ENCODE results near the gene SLC13A5. TPM values are rescaled to one million over a fixed set of nuclear protein-coding genes. Genes with fewer than 3 reads are reported as not detected.
"Not testable (repeated sequence)": the region's sequence is repeated elsewhere in the genome, so short reads cannot be mapped to it uniquely, and the experiment has no call there.

Gene SLC13A5
- total RNA-seq, 4 donors from 2014 or later, result not detected

DNA sequence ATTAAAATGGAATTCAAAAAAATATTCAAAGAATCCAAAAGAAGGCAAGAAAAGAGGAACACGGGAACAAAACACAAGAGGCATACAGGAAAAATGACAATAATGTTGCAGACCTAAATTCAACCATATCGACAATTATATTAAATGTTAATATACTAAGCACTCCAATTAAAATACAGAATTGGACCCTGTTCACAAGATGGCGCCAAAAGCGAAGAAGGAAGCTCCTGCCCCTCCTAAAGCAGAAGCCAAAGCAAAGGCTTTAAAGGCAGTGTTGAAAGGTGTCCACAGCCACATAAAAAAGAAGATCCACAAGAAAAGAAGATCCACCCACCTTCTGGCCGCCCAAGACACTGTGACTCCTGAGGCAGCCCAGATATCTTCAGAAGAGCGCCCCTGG is 36.4 kb upstream of the SLC13A5 start:
- Histone ChIP-seq H3K27ac (no peak overlapping the region), H3K4me1 (peaks cover 0 to 25% (median 17%) of the 10 kb centered on the region in 4 donors), H3K27me3 (no peaks in the 10 kb centered on the region), H3K36me3 (no peaks in the 10 kb centered on the region), H3K9me3 (no peaks in the 10 kb centered on the region), H3K4me3 (no peak overlapping the region)
- 81 to 90% methylated on average over 6 of the region's 6 CpGs for WGBS, 2 donors
- no peak for DNase-seq (ENCODE audit: low spot score in 2 of 2)
- TF ChIP-seq POLR2A (IDR thresholded peaks at IDR 0.05) (no peak), EP300 (IDR thresholded peaks at IDR 0.05) (no peak)
- TF ChIP-seq, protein P1, sequence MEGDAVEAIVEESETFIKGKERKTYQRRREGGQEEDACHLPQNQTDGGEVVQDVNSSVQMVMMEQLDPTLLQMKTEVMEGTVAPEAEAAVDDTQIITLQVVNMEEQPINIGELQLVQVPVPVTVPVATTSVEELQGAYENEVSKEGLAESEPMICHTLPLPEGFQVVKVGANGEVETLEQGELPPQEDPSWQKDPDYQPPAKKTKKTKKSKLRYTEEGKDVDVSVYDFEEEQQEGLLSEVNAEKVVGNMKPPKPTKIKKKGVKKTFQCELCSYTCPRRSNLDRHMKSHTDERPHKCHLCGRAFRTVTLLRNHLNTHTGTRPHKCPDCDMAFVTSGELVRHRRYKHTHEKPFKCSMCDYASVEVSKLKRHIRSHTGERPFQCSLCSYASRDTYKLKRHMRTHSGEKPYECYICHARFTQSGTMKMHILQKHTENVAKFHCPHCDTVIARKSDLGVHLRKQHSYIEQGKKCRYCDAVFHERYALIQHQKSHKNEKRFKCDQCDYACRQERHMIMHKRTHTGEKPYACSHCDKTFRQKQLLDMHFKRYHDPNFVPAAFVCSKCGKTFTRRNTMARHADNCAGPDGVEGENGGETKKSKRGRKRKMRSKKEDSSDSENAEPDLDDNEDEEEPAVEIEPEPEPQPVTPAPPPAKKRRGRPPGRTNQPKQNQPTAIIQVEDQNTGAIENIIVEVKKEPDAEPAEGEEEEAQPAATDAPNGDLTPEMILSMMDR (IDR thresholded peaks at IDR 0.05), result no peak

DNA sequence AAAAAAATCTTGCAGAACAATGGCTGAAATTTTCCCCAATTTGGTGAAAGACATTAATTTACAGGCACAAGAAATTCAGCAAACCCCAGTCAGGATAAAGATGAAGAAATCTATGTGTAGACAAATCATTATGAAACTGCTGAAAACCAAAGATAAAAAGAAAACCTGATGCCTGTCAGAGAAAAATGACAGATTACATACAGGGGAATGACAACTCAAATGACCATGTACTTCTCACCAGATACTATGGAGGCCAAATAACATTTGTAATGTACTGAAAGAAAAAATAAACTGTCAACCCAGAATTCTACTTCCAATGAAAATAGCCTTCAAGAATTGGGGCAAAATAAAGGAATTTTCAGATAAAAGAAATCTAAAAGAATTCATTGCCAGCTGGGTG is 35.4 kb upstream of the SLC13A5 start:
- no peak for DNase-seq (ENCODE audit: low spot score in 2 of 2)
- TF ChIP-seq, protein P1 (IDR thresholded peaks at IDR 0.05), result no peak
- no peak for TF ChIP-seq EP300 (IDR thresholded peaks at IDR 0.05)
- no peak for TF ChIP-seq POLR2A (IDR thresholded peaks at IDR 0.05)
- Histone ChIP-seq H3K27me3 (no peaks in the 10 kb centered on the region), H3K27ac (no peak overlapping the region), H3K9me3 (no peaks in the 10 kb centered on the region), H3K4me3 (no peak overlapping the region), H3K36me3 (no peaks in the 10 kb centered on the region), H3K4me1 (peaks cover 0 to 20% (median 15%) of the 10 kb centered on the region in 4 donors)

DNA sequence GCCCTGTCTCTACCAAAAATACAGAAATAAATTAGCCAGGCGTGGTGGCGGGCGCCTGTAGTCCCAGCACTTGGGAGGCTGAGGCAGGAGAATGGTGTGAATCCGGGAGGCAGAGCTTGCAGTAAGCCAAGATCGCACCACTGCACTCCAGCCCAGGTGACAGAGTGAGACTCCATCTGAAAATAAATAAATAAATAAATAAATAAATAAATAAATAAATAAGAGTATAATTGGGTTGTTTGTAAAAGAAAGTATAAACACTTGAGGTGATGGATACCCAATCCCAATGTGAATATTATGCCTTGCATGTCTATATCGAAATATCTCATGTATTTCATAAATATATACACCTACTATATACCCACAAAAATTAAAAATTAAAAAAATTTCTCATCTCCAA is 33.5 kb upstream of the SLC13A5 start:
- H3K27me3 ChIP-seq; H3K27ac ChIP-seq; H3K4me1 ChIP-seq; H3K36me3 ChIP-seq; H3K9me3 ChIP-seq; DNase-seq (ENCODE audit: low spot score in 2 of 2); H3K4me3 ChIP-seq: not testable (repeated sequence)
- WGBS, 2 donors, result 92 to 95% methylated on average over 6 of the region's 6 CpGs

- no peaks in the 10 kb centered on the region for H3K4me1 ChIP-seq
- H3K27ac ChIP-seq, result no peak overlapping the region
- TF ChIP-seq POLR2A (IDR thresholded peaks at IDR 0.05) (no peak), EP300 (IDR thresholded peaks at IDR 0.05) (no peak)
- TF ChIP-seq, protein P1 (IDR thresholded peaks at IDR 0.05), result no peak
- DNase-seq (ENCODE audit: low spot score in 2 of 2), result no peak
- WGBS, 2 donors, result 66 to 76% methylated on average over 4 of the region's 4 CpGs
- H3K36me3 ChIP-seq, result no peaks in the 10 kb centered on the region
- no peak overlapping the region for H3K4me3 ChIP-seq
- H3K9me3 ChIP-seq, result no peaks in the 10 kb centered on the region
- H3K27me3 ChIP-seq, result no peaks in the 10 kb centered on the region
Observed at GRCh38 chr17:6729531-6729930, 16.4 kb upstream of the SLC13A5 start.

DNA sequence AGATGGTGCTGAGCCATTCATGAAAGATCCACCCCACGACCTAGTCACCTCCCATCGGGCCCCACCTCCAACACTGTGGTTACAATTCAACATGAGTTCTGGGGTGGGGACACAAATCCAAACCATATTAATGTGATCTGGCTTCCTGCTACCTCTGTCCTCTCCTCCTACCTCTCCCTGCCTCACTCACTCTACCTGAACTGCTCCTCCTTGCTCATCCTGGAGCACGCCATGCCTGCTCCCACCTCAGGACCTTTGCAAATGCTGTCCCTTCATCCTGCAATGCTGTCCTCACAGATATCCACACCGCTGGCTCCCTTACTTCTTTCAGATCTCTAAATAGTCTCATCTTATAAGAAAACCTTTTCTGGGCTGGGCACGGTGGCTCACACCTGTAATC is 10.8 kb upstream of the SLC13A5 start:
- no peaks in the 10 kb centered on the region for H3K27me3 ChIP-seq
- no peaks in the 10 kb centered on the region for H3K9me3 ChIP-seq
- H3K4me1 ChIP-seq, result no peaks in the 10 kb centered on the region
- 85 to 88% methylated on average over 5 of the region's 5 CpGs for WGBS, 2 donors
- H3K4me3 ChIP-seq, result no peak overlapping the region
- H3K36me3 ChIP-seq, result no peaks in the 10 kb centered on the region
- TF ChIP-seq, protein P1 (IDR thresholded peaks at IDR 0.05), result no peak
- TF ChIP-seq EP300 (IDR thresholded peaks at IDR 0.05) (no peak), POLR2A (IDR thresholded peaks at IDR 0.05) (no peak)
- H3K27ac ChIP-seq, result no peak overlapping the region
- no peak for DNase-seq (ENCODE audit: low spot score in 2 of 2)

- no peak overlapping the region for H3K27ac ChIP-seq
- WGBS, 2 donors, result 80 to 81% methylated on average over 5 of the region's 5 CpGs
- peaks cover 0 to 10% (median 0%) of the 10 kb centered on the region in 4 donors for H3K9me3 ChIP-seq
- no peak for DNase-seq (ENCODE audit: low spot score in 2 of 2)
- no peaks in the 10 kb centered on the region for H3K4me1 ChIP-seq
- TF ChIP-seq, protein P1 (IDR thresholded peaks at IDR 0.05), result no peak
- TF ChIP-seq EP300 (IDR thresholded peaks at IDR 0.05), result no peak
- no peak for TF ChIP-seq POLR2A (IDR thresholded peaks at IDR 0.05)
- no peaks in the 10 kb centered on the region for H3K36me3 ChIP-seq
- H3K4me3 ChIP-seq, result no peak overlapping the region
- no peaks in the 10 kb centered on the region for H3K27me3 ChIP-seq
Observed at GRCh38 chr17:6721744-6722143, 8.6 kb upstream of the SLC13A5 start.

Measured in tibial nerve (tissue), 4 donors.